HG02840 (cell line): ENCODE measurements around the gene HTT.

ENCODE experiments used
- ATAC-seq: cut with Tn5 transposase; IDR thresholded peaks from one replicate; pipeline ENCODE4 v1.9.1; 2021; ENCODE audit warnings: mild to moderate bottlenecking, moderate library complexity, moderate number of reproducible peaks; ENCODE audit not compliant: unreplicated experiment, low FRiP score

HTT gene

GRCh38 chr4:3213661-3214250 lies 139.3 kb downstream of the HTT start:
- no peak for ATAC-seq

GRCh38 chr4:3215256-3215655 lies 140.8 kb downstream of the HTT start:
- ATAC-seq = no peak

- no peak for ATAC-seq
Observed at GRCh38 chr4:3215733-3216132, 141.3 kb downstream of the HTT start.

GRCh38 chr4:3217266-3217665 lies 142.8 kb downstream of the HTT start:
- ATAC-seq = no peak

GRCh38 chr4:3217771-3218170 lies 143.3 kb downstream of the HTT start:
- no peak for ATAC-seq

GRCh38 chr4:3218824-3219760 lies 144.6 kb downstream of the HTT start:
- no peak for ATAC-seq

GRCh38 chr4:3219761-3220475 lies 145.4 kb downstream of the HTT start:
- no peak for ATAC-seq

GRCh38 chr4:3220476-3221183 lies 146.1 kb downstream of the HTT start:
- ATAC-seq = no peak

- no peak for ATAC-seq
Observed at GRCh38 chr4:3221184-3221494, 146.7 kb downstream of the HTT start.

- ATAC-seq = no peak
Observed at GRCh38 chr4:3221996-3222395, 147.5 kb downstream of the HTT start.

- ATAC-seq = no peak
Observed at GRCh38 chr4:3223346-3223745, 148.9 kb downstream of the HTT start.

- no peak for ATAC-seq
Observed at GRCh38 chr4:3223956-3224748, 149.7 kb downstream of the HTT start.

GRCh38 chr4:3225071-3225850 lies 150.8 kb downstream of the HTT start:
- ATAC-seq = no peak

- ATAC-seq = no peak
Observed at GRCh38 chr4:3225936-3226335, 151.5 kb downstream of the HTT start.

- ATAC-seq = no peak
Observed at GRCh38 chr4:3226467-3226866, 152.0 kb downstream of the HTT start.

GRCh38 chr4:3226944-3227343 lies 152.5 kb downstream of the HTT start:
- ATAC-seq = no peak

GRCh38 chr4:3227878-3228675 lies 153.6 kb downstream of the HTT start:
- no peak for ATAC-seq

- no peak for ATAC-seq
Observed at GRCh38 chr4:3228881-3229280, 154.4 kb downstream of the HTT start.

- ATAC-seq = no peak
Observed at GRCh38 chr4:3229328-3229727, 154.8 kb downstream of the HTT start.
